ENCODE data around the gene BCL3.
"Not testable (repeated sequence)": the region's sequence is repeated elsewhere in the genome, so short reads cannot be mapped to it uniquely, and the experiment has no call there.

BCL3 gene

GRCh38 chr19:44757735-44758505, 9.4 kb downstream of the BCL3 start:
- DNase-seq (ENCODE audit: low spot score): peak; percentile 54

GRCh38 chr19:44758596-44758995, 10.1 kb downstream of the BCL3 start:
- no peak for DNase-seq (ENCODE audit: low spot score)

GRCh38 chr19:44759083-44759804, 10.7 kb downstream of the BCL3 start:
- no peak for DNase-seq (ENCODE audit: low spot score)

GRCh38 chr19:44762038-44762437, 13.5 kb downstream of the BCL3 start:
- DNase-seq (ENCODE audit: low spot score): no peak

- DNase-seq (ENCODE audit: low spot score): no peak
These were observed 16.8 kb downstream of the BCL3 start for GRCh38 chr19:44765033-44765948.

GRCh38 chr19:44765949-44766335, 17.4 kb downstream of the BCL3 start:
- no peak for DNase-seq (ENCODE audit: low spot score)

- no peak for DNase-seq (ENCODE audit: low spot score)
These were observed 19.0 kb downstream of the BCL3 start for GRCh38 chr19:44767295-44768180.

- DNase-seq (ENCODE audit: low spot score): peak; percentile 57
These were observed 22.2 kb downstream of the BCL3 start for GRCh38 chr19:44770550-44771257.

GRCh38 chr19:44772144-44772543, 23.6 kb downstream of the BCL3 start:
- not testable (repeated sequence) for DNase-seq (ENCODE audit: low spot score)

GRCh38 chr19:44772959-44773358, 24.5 kb downstream of the BCL3 start:
- DNase-seq (ENCODE audit: low spot score): no peak

GRCh38 chr19:44775676-44776240, 27.2 kb downstream of the BCL3 start:
- no peak for DNase-seq (ENCODE audit: low spot score)

- no peak for DNase-seq (ENCODE audit: low spot score)
These were observed 28.0 kb downstream of the BCL3 start for GRCh38 chr19:44776402-44777096.

- no peak for DNase-seq (ENCODE audit: low spot score)
These were observed 29.3 kb downstream of the BCL3 start, which contains the start of gene CBLC for GRCh38 chr19:44777715-44778347. Gene CBLC, plus strand, starts transcription at chr19:44777890. Its CDS starts 42 bp downstream, at chr19:44777932.

- DNase-seq (ENCODE audit: low spot score): no peak
These were observed 30.6 kb downstream of the BCL3 start for GRCh38 chr19:44779150-44779549.

GRCh38 chr19:44781694-44782093, 33.2 kb downstream of the BCL3 start:
- DNase-seq (ENCODE audit: low spot score): not testable (repeated sequence)

- DNase-seq (ENCODE audit: low spot score): no peak
These were observed 34.2 kb downstream of the BCL3 start for GRCh38 chr19:44782729-44783128.

GRCh38 chr19:44783545-44783944, 35.0 kb downstream of the BCL3 start:
- DNase-seq (ENCODE audit: low spot score): no peak

GRCh38 chr19:44785271-44785670, 36.8 kb downstream of the BCL3 start:
- no peak for DNase-seq (ENCODE audit: low spot score)

- no peak for DNase-seq (ENCODE audit: low spot score)
These were observed 37.5 kb downstream of the BCL3 start for GRCh38 chr19:44785993-44786392.

Measured in SK-N-DZ (cell line).